Activated naive CD8-positive, alpha-beta T cell treated with anti-CD3 and anti-CD28 coated beads for 36 hours (primary cell): ENCODE results near the gene RSKR. TPM values are rescaled to one million over a fixed set of nuclear protein-coding genes. Genes with fewer than 3 reads are reported as not detected.

Experiments
- total RNA-seq, 2 experiments: library from RNA; stranded (reverse); gene quantifications; one replicate each; pipeline ENCODE4 v1.2.3, GENCODE V29; 2021

RSKR gene
- total RNA-seq, 2 experiments from 2014 or later = 14.3 to 17.8 TPM

Other genes with a start within 250 kb of the RSKR start
- gene SEBOX, start 249.0 kb downstream of the RSKR start, total RNA-seq = not detected
- gene VTN, start 243.9 kb downstream of the RSKR start, total RNA-seq = under 1 TPM; 0.22 to 0.35 TPM
- gene SARM1, start 242.5 kb downstream of the RSKR start, total RNA-seq = 10 to 100 TPM; 25.7 to 29.0 TPM
- 1 to 10 TPM; 5.2 to 6.1 TPM for gene SLC46A1, start 208.0 kb downstream of the RSKR start, total RNA-seq
- gene SLC13A2, start 140.5 kb downstream of the RSKR start, total RNA-seq = not detected
- gene FOXN1, start 107.8 kb downstream of the RSKR start, total RNA-seq = not detected
- gene UNC119, start 61.6 kb downstream of the RSKR start, total RNA-seq = 10 to 100 TPM; 31.5 to 34.3 TPM
- 10 to 100 TPM; 41.5 to 42.5 TPM for gene PIGS, start 42.7 kb downstream of the RSKR start, total RNA-seq
- gene ALDOC, start 37.3 kb downstream of the RSKR start, total RNA-seq = 10 to 100 TPM; 85.6 to 85.8 TPM
- 100 to 1,000 TPM; 111 to 122 TPM for gene SPAG5, start 15.2 kb downstream of the RSKR start, total RNA-seq
- 100 to 1,000 TPM; 174 to 180 TPM for gene BLTP2, start 31.0 kb upstream of the RSKR start, total RNA-seq
- gene SDF2, start 47.7 kb upstream of the RSKR start, total RNA-seq = 10 to 100 TPM; 36.8 to 37.2 TPM
- 10 to 100 TPM; 77.0 to 77.9 TPM for gene SUPT6H, start 48.0 kb upstream of the RSKR start, total RNA-seq
- gene PROCA1, start 97.7 kb upstream of the RSKR start, total RNA-seq = 1 to 10 TPM; 3.1 to 3.9 TPM
- 1 to 10 TPM; 7.6 to 8.2 TPM for gene RAB34, start 103.7 kb upstream of the RSKR start, total RNA-seq
- gene RPL23A, start 105.8 kb upstream of the RSKR start, total RNA-seq = 1,000 to 10,000 TPM; 2,447 to 2,533 TPM
- gene TLCD1, start 112.0 kb upstream of the RSKR start, total RNA-seq = 10 to 100 TPM; 15.5 to 17.8 TPM
- gene NEK8, start 114.6 kb upstream of the RSKR start, total RNA-seq = 1 to 10 TPM; 4.8 to 5.6 TPM
- 100 to 1,000 TPM; 219 to 221 TPM for gene TRAF4, start 129.8 kb upstream of the RSKR start, total RNA-seq
- gene FAM222B, start 228.6 kb upstream of the RSKR start, total RNA-seq = 10 to 100 TPM; 13.9 to 14.2 TPM
- 10 to 100 TPM; 77.6 to 80.4 TPM for gene ERAL1, start 240.8 kb upstream of the RSKR start, total RNA-seq